Measurements from ENCODE around the gene CIZ1.

Gene CIZ1

DNA sequence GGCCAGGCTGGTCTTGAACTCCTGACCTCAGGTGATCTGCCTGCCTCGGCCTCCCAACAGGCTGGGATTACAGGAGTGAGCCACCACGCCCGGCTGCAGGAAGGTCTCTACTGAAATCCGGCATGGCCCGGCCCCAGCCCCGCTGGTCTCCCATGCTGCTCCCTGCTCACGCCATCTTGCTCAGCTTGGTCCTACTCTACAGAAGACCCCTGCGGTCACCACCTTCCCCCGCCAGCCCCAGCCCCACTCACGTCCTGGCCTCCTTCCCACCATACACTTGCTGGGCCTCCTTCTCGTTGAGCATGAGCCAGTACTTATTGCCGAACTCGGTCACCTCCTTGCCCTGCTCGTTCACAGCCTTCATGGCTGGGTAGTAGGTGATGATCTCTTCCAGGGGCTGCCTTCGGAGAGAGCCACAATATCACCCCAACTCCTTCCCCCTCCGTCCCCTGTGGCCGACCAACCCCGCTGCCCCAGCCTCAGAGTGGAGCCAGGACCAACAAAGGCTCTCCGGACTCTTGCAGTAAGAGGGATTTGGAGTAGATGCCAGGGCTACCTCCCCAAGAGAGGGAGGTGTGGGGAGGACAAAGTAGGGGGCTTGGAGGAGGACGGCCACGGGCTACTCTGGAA lies 67.8 kb downstream of the CIZ1 start:
- DNase-seq: no peak

DNA sequence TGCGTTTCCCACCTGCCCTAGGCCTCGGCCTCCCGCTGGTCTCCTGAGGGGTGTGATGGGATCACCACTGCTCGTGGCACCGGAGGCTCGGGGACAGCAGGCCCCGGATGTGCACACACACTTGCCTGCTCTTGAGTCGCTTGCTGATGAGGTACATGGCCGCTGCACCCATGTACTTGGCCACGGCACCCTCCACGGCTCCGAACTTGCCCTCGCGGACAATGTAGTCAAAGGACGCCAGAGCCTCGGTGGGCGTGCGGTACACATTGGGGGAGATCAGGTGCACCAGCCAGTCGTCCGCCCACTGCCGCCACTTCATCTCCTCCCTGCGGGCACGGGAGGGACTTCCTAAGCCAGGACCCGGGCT lies 68.6 kb downstream of the CIZ1 start:
- DNase-seq: no peak

DNA sequence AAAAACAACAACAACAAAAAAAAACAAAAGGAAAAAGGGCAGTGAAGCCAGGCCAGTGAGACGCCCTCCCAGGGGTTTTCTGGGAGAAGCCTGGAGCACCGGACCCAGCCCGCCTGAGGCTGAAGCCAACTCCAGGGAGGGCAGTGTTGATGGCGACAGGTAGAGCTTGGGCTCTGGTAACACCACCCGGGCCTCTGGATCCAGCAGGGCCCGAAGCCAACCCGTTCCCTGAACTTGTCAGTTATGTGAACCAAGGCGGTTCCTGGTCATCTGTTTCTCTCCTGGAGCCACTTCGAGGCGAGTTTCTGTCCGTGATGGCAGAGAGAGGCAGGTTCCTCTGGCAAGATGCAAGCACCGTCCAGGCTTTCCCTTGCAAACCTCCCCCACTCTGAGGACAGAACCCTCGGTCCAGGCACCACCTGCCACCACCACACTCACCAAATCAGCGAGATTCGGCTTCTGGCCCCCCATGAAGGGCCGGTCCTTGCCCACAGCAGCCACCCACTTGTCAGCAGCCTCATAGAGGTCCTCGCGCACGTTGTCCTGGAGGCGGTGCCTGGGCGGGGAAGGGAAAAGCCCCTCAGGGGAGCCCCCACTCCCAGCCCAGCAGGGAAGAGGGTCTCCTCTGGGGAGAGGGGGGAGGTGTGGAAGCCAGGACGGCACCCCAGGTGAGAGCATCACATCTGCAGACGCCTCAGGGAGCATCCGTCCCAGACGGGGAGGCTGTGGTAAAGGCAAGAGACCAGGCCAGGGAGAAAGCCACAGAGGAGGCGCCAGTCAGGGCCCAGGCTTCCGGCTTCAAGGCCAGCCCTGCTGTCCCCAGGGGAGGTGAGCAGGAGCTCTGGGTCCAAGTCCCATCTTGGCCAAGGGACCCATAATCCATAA lies 69.2 kb downstream of the CIZ1 start:
- no peak for DNase-seq

DNA sequence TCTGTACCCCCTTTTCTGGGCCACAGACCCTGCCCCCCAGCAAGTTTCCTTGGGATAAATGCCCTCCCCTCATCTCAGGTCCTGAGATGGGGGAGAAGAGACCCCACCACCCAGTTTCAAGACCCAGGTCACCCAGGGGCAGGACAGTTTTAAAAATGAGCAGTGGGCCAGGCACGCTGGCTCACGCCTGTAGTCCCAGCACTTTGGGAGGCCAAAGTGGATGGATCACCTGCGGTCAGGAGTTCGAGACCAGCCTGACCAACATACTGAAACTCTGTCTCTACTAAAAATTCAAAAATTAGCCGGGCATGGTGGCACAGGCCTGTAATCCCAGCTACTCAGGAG lies 69.9 kb downstream of the CIZ1 start:
- DNase-seq: no peak

DNA sequence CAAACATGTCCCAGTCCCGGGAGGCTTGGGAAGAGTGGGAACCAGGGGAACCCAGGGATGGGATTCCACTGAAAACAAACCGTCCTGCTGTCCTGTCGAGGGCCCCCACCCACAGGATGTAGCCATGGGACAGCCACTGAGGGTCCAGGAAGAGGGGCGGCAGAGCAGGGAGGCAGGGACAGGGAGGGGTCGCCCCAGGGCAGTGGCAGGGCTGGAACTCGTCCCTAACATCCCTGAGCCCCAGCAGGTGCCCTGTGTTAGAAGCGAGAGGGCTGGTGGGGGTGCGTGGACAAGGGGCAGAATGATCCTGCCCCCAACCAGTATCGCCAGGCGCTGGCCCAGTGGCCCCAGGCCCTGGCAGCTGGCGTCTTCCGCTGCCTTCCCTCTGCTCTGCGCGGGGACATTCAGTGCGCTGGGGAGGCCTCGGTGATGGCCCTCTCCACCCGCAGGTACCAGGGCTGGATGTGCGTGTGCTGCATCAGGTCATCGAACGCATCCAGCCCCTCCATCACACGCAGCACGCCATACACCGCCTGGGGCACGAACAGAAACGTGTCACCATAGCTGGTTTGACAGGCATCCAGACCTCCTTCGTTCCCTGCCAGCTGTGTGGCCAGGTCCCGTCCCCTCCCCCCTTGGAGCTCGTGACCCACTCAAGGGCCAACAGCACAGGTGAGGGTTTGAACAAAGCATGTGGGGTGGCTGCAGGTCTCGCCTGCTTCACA lies 70.5 kb downstream of the CIZ1 start:
- no peak for DNase-seq

DNA sequence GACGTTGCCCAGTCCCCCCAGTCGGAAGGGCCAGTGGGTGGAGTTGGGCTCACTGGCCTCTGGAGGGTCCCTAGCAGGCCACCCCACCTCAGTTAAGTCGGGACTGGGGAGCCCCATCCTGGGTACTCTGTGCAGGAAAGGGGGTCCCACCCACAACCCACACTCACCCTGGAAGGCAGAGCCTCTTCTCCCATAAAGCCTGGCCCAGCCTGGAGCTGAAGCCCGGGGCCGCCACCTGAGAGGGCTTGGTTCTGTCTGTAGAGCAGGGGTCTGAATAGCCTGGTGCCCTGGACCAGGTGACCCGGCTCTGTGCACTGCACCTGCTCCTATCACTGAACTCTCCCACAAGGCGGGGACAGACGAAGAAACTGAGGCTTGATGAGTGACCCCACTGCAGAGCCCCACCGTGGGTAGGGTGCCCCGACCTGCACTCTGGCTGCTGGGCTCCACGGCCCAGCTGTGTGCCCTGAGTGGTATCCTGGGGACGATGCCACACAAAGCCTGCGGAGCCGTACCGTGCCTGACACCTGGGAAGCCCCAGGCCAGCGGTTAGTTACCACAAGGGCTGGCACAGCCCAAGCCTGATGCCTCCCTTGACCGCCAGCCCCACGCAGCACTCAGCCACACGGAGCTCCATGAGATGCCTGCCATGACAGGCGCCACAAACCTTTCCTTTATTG lies 71.2 kb downstream of the CIZ1 start:
- DNase-seq: no peak

DNA sequence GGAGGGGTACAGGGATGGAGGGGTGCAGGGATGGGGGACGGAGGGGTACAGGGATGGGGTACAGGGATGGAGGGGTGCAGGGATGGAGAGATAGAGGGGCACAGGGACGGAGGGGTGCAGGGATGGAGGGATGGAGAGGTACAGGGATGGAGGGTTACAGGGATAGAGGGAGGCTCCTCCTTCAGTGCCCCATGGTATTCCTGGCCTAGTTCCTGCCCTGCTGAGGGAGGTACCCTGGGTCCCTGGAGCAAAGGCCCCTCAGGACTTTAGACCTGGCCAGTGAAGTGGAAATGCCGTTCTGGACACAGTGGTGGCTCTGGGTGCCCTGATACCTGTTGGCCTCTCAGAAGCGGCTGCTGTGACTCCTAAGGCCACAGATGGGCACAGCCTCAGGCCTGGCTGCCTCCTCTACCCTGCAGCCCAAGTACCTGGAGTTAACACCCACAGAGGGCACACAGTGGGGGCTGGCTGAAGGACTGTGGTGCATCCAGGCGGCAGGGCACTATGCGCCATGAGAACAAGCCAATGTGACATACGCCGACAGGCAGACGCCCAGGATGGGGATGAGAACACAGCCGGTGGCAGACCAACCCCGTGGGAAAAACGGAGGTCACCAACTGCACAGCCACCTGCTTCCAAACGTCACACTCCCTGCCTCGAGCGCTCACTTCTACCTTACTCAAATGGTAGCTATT lies 72.3 kb downstream of the CIZ1 start:
- no peak for DNase-seq

DNA sequence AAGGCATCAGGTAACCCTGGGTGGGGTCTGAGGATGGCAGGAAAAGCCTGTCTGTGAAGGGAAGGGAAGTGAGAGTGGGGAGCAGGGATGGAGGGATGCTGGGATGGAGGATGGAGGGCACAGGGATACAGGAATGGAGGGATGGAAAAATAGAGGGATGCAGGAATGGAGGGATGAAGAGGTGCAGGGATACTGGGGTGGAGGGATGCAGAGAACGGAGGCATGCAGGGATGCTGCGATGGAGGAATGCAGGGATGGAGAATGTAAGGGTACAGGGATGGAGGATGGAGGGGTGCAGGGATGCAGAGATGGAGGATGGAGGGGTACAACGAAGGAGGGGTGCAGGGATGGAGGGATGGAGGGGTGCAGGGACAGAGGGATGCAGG lies 72.9 kb downstream of the CIZ1 start:
- DNase-seq: no peak

DNA sequence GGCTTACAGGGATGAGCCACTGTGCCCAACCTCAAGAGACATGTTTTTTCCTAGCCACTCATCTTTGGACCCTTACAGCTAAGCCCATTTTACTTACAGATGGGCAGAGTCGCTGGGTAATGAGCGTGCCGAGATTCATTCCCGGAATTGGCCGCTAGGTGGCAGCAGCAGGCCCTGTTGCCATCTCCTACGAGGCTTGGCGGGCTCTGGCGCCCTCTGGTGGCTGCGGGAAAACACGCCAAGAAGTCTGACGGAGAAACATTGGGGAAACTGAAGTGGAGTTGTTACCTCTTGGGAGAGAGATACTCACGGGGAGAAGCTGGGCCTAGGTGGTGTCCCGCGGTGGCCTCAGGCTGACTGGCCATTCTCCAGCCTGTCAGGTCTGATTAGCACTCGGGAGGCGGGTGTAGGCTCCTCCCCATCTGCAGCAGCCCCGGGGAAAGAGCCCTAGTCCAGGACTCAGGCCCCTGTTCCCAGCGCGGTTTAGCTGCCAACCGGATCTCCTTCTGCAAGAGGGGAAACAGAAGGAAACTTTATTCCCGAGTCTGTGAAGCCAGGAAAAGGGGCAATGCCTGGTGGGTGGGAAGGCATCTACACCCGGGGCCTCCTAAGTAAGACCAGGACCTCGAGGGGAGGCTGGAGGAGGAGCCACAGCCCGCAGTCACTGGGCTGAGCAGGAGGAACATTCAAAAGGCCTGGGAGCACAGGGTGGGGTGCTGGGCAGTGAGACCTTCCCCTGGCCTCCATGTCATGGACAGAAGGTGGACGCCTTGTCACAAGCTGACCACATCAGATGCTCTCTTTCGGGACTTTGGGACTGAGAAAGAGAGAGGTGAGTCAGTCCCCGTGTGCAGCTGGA lies 73.5 kb downstream of the CIZ1 start:
- peak; percentile 98 for DNase-seq

DNA sequence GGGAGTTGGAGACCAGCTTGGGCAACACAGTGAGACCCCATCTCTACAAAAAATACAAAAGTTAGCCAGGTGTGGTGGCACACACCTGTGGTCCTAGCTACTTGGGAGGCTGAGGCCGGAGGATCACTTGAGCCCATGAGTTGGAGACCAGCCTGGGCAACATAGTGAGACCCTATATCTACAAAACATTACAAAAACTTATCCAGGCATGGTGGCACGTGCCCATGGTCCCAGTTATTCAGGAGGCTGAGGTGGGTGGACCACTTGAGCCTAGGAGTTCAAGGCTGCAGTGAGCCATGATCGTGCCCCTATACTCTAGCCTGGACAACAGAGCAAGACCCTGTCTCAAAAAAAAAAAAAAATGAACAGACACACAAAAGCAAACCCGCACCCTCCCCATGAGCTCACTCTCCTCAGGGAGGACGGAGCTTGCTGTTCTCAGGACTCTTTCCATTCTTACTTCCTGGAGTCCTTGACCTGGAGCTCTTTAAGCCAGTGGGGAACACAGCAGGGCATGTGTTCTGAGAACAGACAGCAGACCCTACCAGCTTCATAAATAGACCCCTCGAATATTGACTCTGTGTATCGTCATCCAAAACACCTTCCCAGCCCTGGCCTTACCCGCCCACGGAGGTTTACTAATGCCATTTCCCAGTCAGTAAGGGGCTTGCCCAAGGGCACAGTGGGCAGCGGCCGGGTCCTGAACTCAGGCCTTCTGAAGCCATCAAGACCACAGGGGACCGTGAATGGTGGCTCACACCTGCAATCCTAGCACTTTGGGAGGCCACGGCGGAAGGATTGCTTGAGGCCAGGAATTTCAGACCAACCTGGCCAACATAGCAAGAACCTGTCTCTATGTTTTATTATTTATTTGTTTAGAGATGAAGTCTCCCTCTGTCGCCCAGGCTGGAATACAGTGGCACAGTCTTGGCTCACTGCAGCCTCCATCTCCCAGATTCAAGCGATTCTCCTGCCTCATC lies 75.0 kb downstream of the CIZ1 start:
- DNase-seq: no peak
